HEK293 (cell line): ENCODE results near the gene SPRED3.

Experiments used
- FEZF1 ChIP-seq: fragments of 450-650 bp; formaldehyde crosslinking; IDR thresholded peaks from 2 replicates; pipeline ENCODE4 v1.5.1; 2016; ENCODE audit warnings: missing biosample characterization, missing genetic modification characterization
- GFI1B ChIP-seq: fragments of 450-650 bp; formaldehyde crosslinking; IDR thresholded peaks from 2 replicates; pipeline ENCODE4 v1.5.1; 2016; ENCODE audit warnings: missing biosample characterization, missing genetic modification characterization
- KLF16 ChIP-seq: fragments of 450-650 bp; formaldehyde crosslinking; IDR thresholded peaks from 2 replicates; pipeline ENCODE4 v1.5.1; 2017; ENCODE audit warnings: missing biosample characterization, missing genetic modification characterization
- MEIS1 ChIP-seq: sonication (generic); formaldehyde crosslinking; IDR thresholded peaks from 2 replicates; pipeline ENCODE4 v1.8.1; 2022; ENCODE audit warnings: missing genetic modification reagents, mild to moderate bottlenecking, borderline replicate concordance
- OSR2 ChIP-seq: fragments of 450-650 bp; formaldehyde crosslinking; IDR thresholded peaks from 2 replicates; pipeline ENCODE4 v1.5.1; 2016; ENCODE audit warnings: missing biosample characterization, missing genetic modification characterization
- PBX3 ChIP-seq: sonication (generic); formaldehyde crosslinking; IDR thresholded peaks from 2 replicates; pipeline ENCODE4 v1.8.1; 2022; ENCODE audit warnings: mild to moderate bottlenecking, moderate library complexity, missing genetic modification reagents
- SCRT1 ChIP-seq: fragments of 450-650 bp; formaldehyde crosslinking; IDR thresholded peaks from 2 replicates; pipeline ENCODE4 v1.5.1; 2016; ENCODE audit warnings: missing biosample characterization, missing genetic modification characterization, borderline replicate concordance
- SP2 ChIP-seq: fragments of 450-650 bp; formaldehyde crosslinking; IDR thresholded peaks from 2 replicates; pipeline ENCODE4 v1.5.1; 2016; ENCODE audit warnings: missing biosample characterization, missing genetic modification characterization
- TRIM28 ChIP-seq: IDR thresholded peaks from 2 replicates; pipeline ENCODE4 v1.6.1; 2011; ENCODE audit warnings: low read length, control low read depth, borderline replicate concordance
- ZBTB17 ChIP-seq: fragments of 450-650 bp; formaldehyde crosslinking; IDR thresholded peaks from 2 replicates; pipeline ENCODE4 v1.5.1; 2016; ENCODE audit warnings: missing biosample characterization, missing genetic modification characterization
- ZBTB6 ChIP-seq: fragments of 450-650 bp; formaldehyde crosslinking; IDR thresholded peaks from 2 replicates; pipeline ENCODE4 v1.5.1; 2017; ENCODE audit warnings: missing biosample characterization, missing genetic modification characterization
- ZNF133 ChIP-seq: fragments of 450-650 bp; formaldehyde crosslinking; IDR thresholded peaks from 2 replicates; pipeline ENCODE4 v1.5.1; 2016; ENCODE audit warnings: missing biosample characterization, missing genetic modification characterization
- ZNF138 ChIP-seq: fragments of 450-650 bp; formaldehyde crosslinking; IDR thresholded peaks from 2 replicates; pipeline ENCODE4 v1.5.1; 2016; ENCODE audit warnings: missing biosample characterization, missing genetic modification characterization, borderline replicate concordance
- ZNF18 ChIP-seq: fragments of 450-650 bp; formaldehyde crosslinking; IDR thresholded peaks from 2 replicates; pipeline ENCODE4 v1.5.1; 2016; ENCODE audit warnings: missing biosample characterization, missing genetic modification characterization
- ZNF2 ChIP-seq: fragments of 450-650 bp; formaldehyde crosslinking; IDR thresholded peaks from 2 replicates; pipeline ENCODE4 v1.5.1; 2016; ENCODE audit warnings: missing biosample characterization, missing genetic modification characterization
- ZNF266 ChIP-seq: fragments of 450-650 bp; formaldehyde crosslinking; IDR thresholded peaks from 2 replicates; pipeline ENCODE4 v1.5.1; 2016; ENCODE audit warnings: missing biosample characterization, missing genetic modification characterization, low read depth
- ZNF302 ChIP-seq: fragments of 450-650 bp; formaldehyde crosslinking; IDR thresholded peaks from 2 replicates; pipeline ENCODE4 v1.5.1; 2016; ENCODE audit warnings: missing biosample characterization, missing genetic modification characterization, low read depth
- ZNF341 ChIP-seq: fragments of 450-650 bp; formaldehyde crosslinking; IDR thresholded peaks from 2 replicates; pipeline ENCODE4; 2016; ENCODE audit warnings: low read depth, missing biosample characterization, missing genetic modification characterization
- ZNF354C ChIP-seq: fragments of 450-650 bp; formaldehyde crosslinking; IDR thresholded peaks from 2 replicates; pipeline ENCODE4 v1.5.1; 2016; ENCODE audit warnings: missing biosample characterization, missing genetic modification characterization, low read depth, borderline replicate concordance
- ZNF416 ChIP-seq: fragments of 450-650 bp; formaldehyde crosslinking; IDR thresholded peaks from 2 replicates; pipeline ENCODE4 v1.5.1; 2016; ENCODE audit warnings: missing biosample characterization, missing genetic modification characterization
- ZNF585B ChIP-seq: fragments of 450-650 bp; formaldehyde crosslinking; IDR thresholded peaks from 2 replicates; pipeline ENCODE4 v1.5.1; 2016; ENCODE audit warnings: missing biosample characterization, missing genetic modification characterization
- ZNF621 ChIP-seq: fragments of 450-650 bp; formaldehyde crosslinking; IDR thresholded peaks from 2 replicates; pipeline ENCODE4 v1.5.1; 2017; ENCODE audit warnings: missing biosample characterization, missing genetic modification characterization
- ZNF623 ChIP-seq: fragments of 450-650 bp; formaldehyde crosslinking; IDR thresholded peaks from 2 replicates; pipeline ENCODE4 v1.5.1; 2016; ENCODE audit warnings: missing biosample characterization, missing genetic modification characterization
- ZNF658 ChIP-seq: fragments of 450-650 bp; formaldehyde crosslinking; IDR thresholded peaks from 2 replicates; pipeline ENCODE4; 2016; ENCODE audit warnings: missing biosample characterization, missing genetic modification characterization
- ZNF664 ChIP-seq: fragments of 450-650 bp; formaldehyde crosslinking; IDR thresholded peaks from 2 replicates; pipeline ENCODE4 v1.5.1; 2016; ENCODE audit warnings: missing biosample characterization, missing genetic modification characterization
- ZNF791 ChIP-seq: fragments of 450-650 bp; formaldehyde crosslinking; IDR thresholded peaks from 2 replicates; pipeline ENCODE4 v1.5.1; 2016; ENCODE audit warnings: missing biosample characterization, missing genetic modification characterization
- ZSCAN5A ChIP-seq: fragments of 450-650 bp; formaldehyde crosslinking; IDR thresholded peaks from 2 replicates; pipeline ENCODE4 v1.5.1; 2016; ENCODE audit warnings: missing biosample characterization, missing genetic modification characterization
- TF ChIP-seq, protein P1 (sequence below): fragments of 450-650 bp; formaldehyde crosslinking; IDR thresholded peaks from 2 replicates; pipeline ENCODE4 v1.5.1; 2016; ENCODE audit warnings: missing biosample characterization, missing genetic modification characterization
- TF ChIP-seq, protein P2 (sequence below): fragments of 450-650 bp; formaldehyde crosslinking; conservative IDR thresholded peaks from 2 replicates; pipeline ENCODE4 v1.5.1; 2016; ENCODE audit warnings: low read depth, missing biosample characterization, missing genetic modification characterization

Gene SPRED3

DNA sequence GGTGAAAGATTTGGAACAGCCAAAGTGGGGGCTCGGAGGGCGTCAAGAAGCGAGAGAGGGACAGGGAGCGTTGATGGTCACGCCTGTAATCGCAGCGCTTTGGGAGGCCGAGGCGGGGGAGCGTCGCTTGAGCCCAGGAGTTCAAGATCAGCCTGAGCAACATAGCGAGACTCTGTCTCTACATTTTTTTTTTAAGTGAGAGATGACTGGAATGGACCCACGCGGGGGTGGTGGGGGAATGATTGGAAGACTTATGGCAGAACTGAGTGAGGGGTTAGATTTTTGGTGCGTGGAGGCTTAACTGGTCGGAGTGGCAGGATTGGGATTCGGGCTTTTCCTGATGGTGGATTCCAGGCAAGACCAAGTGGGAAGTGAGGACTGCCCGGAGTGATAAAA lies 13.4 kb upstream of the SPRED3 start (continued):
- TF ChIP-seq ZBTB17 (tag by site-specific recombination) (0 out of 2 replicates have a peak, but pooled peaks have one; percentile 9), GFI1B (tag by site-specific recombination) (no peak), ZNF341 (tag by site-specific recombination) (peak; percentile 81), ZNF138 (tag by site-specific recombination) (no peak), OSR2 (no peak), SCRT1 (tag by site-specific recombination) (no peak), TRIM28 (no peak), PBX3 (no peak), ZNF2 (tag by site-specific recombination) (peak; percentile 82; the same call in 1 of the 2 replicates), FEZF1 (tag by site-specific recombination) (no peak), ZNF623 (tag by site-specific recombination) (0 out of 2 replicates have a peak, but pooled peaks have one; percentile 1), ZNF621 (tag by site-specific recombination) (no peak), SP2 (tag by site-specific recombination) (no peak), ZBTB6 (tag by site-specific recombination) (no peak; the same call in 1 of the 2 replicates), ZNF791 (no peak; the same call in 1 of the 2 replicates), ZNF658 (no peak), ZNF416 (tag by site-specific recombination) (0 out of 2 replicates have a peak, but pooled peaks have one; percentile 2), ZSCAN5A (tag by site-specific recombination) (no peak), KLF16 (tag by site-specific recombination) (no peak), MEIS1 (CRISPR knock-in tag) (no peak), ZNF664 (tag by site-specific recombination) (no peak), ZNF18 (tag by site-specific recombination) (0 out of 2 replicates have a peak, but pooled peaks have one; percentile 6), ZNF266 (tag by site-specific recombination) (no peak; the same call in 1 of the 2 replicates), ZNF585B (tag by site-specific recombination) (no peak), ZNF354C (tag by site-specific recombination) (no peak), ZNF302 (tag by site-specific recombination) (no peak), ZNF133 (0 out of 2 replicates have a peak, but pooled peaks have one; percentile 41)
- TF ChIP-seq, protein P1, sequence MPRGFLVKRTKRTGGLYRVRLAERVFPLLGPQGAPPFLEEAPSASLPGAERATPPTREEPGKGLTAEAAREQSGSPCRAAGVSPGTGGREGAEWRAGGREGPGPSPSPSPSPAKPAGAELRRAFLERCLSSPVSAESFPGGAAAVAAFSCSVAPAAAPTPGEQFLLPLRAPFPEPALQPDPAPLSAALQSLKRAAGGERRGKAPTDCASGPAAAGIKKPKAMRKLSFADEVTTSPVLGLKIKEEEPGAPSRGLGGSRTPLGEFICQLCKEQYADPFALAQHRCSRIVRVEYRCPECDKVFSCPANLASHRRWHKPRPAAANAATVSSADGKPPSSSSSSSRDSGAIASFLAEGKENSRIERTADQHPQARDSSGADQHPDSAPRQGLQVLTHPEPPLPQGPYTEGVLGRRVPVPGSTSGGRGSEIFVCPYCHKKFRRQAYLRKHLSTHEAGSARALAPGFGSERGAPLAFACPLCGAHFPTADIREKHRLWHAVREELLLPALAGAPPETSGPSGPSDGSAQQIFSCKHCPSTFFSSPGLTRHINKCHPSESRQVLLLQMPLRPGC (tag by site-specific recombination): no peak
- TF ChIP-seq, protein P2, sequence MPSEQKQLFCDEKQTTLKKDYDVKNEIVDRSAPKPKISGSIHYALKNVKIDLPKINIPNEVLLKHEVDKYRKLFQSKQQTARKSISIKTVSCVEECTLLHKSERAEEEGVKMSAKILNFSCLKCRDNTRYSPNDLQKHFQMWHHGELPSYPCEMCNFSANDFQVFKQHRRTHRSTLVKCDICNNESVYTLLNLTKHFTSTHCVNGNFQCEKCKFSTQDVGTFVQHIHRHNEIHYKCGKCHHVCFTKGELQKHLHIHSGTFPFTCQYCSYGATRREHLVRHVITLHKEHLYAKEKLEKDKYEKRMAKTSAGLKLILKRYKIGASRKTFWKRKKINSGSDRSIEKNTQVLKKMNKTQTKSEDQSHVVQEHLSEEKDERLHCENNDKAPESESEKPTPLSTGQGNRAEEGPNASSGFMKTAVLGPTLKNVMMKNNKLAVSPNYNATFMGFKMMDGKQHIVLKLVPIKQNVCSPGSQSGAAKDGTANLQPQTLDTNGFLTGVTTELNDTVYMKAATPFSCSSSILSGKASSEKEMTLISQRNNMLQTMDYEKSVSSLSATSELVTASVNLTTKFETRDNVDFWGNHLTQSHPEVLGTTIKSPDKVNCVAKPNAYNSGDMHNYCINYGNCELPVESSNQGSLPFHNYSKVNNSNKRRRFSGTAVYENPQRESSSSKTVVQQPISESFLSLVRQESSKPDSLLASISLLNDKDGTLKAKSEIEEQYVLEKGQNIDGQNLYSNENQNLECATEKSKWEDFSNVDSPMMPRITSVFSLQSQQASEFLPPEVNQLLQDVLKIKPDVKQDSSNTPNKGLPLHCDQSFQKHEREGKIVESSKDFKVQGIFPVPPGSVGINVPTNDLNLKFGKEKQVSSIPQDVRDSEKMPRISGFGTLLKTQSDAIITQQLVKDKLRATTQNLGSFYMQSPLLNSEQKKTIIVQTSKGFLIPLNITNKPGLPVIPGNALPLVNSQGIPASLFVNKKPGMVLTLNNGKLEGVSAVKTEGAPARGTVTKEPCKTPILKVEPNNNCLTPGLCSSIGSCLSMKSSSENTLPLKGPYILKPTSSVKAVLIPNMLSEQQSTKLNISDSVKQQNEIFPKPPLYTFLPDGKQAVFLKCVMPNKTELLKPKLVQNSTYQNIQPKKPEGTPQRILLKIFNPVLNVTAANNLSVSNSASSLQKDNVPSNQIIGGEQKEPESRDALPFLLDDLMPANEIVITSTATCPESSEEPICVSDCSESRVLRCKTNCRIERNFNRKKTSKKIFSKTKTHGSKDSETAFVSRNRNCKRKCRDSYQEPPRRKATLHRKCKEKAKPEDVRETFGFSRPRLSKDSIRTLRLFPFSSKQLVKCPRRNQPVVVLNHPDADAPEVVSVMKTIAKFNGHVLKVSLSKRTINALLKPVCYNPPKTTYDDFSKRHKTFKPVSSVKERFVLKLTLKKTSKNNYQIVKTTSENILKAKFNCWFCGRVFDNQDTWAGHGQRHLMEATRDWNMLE (tag by site-specific recombination): no peak
